Body of pancreas (tissue), 4 donors: Measurements from ENCODE around the gene LATS2. TPM values are rescaled to one million over a fixed set of nuclear protein-coding genes. Genes with fewer than 3 reads are reported as not detected.

Experiments
- ATAC-seq: fragments of 150-250 bp; one replicate; pipeline ENCODE4 v1.9.1; 2016
- DNase-seq, 4 donors: peaks; one replicate each; pipeline ENCODE4 v3.0.0-alpha.2; 2019
- H3K27ac ChIP-seq, 4 donors: fragments of 200-600 bp; sonication (generic); 1 replicate in 3 of 4; 2 replicates in 1 of 4; pipeline versions ENCODE4 v1.5.1 to v1.6.1; 2016 to 2019; ENCODE audit warnings: mild to moderate bottlenecking in 1 of 4, mixed read lengths in 1 of 4, moderate library complexity in 1 of 4
- H3K27me3 ChIP-seq, 2 donors: fragments of 200-600 bp; sonication (generic); one replicate each; pipeline ENCODE4 v1.6.0; 2016; ENCODE audit warnings: mild to moderate bottlenecking in 1 of 2
- H3K36me3 ChIP-seq, 2 donors: fragments of 200-600 bp; sonication (generic); replicated peaks in 1 of 2; 2 replicates each; pipeline ENCODE4 v1.5.1; 2016; ENCODE audit warnings: low read depth in 2 of 2; ENCODE audit not compliant: insufficient read depth in 1 of 2
- H3K4me1 ChIP-seq: fragments of 200-600 bp; sonication (generic); one replicate; pipeline ENCODE4 v1.6.0; 2016
- H3K4me3 ChIP-seq, 2 donors: fragments of 200-600 bp; sonication (generic); 1 replicate in 1 of 2; 2 replicates in 1 of 2; pipeline ENCODE4 v1.5.1; 2016 to 2019
- H3K9me3 ChIP-seq, 3 donors: fragments of 200-600 bp; sonication (generic); 1 replicate in 2 of 3; 2 replicates in 1 of 3; pipeline ENCODE4 v1.5.1; 2016
- POLR2A ChIP-seq, 3 donors: fragments of 450-650 bp; IDR thresholded peaks; one replicate each; pipeline ENCODE4 v1.6.1; 2016; ENCODE audit warnings: antibody characterized with exemption in 3 of 3, mild to moderate bottlenecking in 2 of 3
- WGBS, 2 donors: methylation state at CpG; one replicate each; pipeline ENCODE4 v1.1.5; 2017; 5-methylcytosine and 5-hydroxymethylcytosine counted together
- intact Hi-C: fragments of 100-400 bp; cut with DNase I; formaldehyde crosslinking; loops from one replicate; pipeline ENCODE4 v1.15.1; 2023
- total RNA-seq, 2 donors: library from RNA; depleted of rRNA; stranded (reverse); fragments of >200 nt; gene quantifications; one replicate each; pipeline ENCODE4 v1.1.0, GENCODE V29; 2016
- TF ChIP-seq, protein P1 (sequence below), 7 experiments: fragments of 450-650 bp in 4 of 7; fragments of 200-600 bp in 3 of 7; sonication (generic) in 3 of 7; IDR thresholded peaks; one replicate each; pipeline ENCODE4 v1.5.1; 2016 to 2019; ENCODE audit warnings: antibody characterized with exemption in 7 of 7

The LATS2 gene
- total RNA-seq, 2 donors from 2014 or later: 12.2 to 17.5 TPM

DNA sequence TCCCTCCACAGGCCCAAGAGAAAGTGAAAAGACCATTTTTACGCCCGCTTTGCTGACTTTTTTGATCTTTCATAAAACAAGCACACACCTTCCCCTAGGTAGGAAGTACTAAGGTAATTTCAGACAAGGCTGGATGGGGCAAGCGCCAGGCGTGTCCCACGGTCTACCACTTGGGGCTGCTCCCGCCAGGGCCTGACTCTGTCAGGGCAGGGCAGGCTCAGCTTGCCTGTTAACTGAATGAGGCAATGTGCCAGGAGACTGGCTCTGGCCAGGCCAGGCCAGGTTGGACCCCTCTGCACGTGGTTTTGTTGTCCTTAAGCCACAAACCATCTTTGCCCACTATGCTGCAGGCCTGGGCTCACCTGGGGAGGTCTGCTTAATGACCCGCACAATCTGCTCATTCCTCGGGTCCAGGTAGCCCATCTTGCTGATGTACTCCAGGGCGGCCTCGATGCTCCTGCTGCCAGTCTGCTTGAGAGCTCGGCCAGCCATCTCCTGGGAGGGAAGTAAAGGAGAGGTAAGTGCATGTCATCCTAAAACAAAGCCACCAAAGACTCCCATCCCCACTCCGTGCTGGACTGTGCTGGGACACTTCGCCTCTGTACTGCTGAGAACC is 70.4 kb downstream of the LATS2 start:
- no peak overlapping the region for H3K27ac ChIP-seq
- intact Hi-C loops: no loop called here
- WGBS, 2 donors: 93 to 97% methylated on average over 6 to 14 of the region's 14 CpGs
- no peaks in the 10 kb centered on the region for H3K27me3 ChIP-seq
- DNase-seq: no peak
- H3K36me3 ChIP-seq: no peaks in the 10 kb centered on the region
- H3K9me3 ChIP-seq: no peaks in the 10 kb centered on the region
- no peaks in the 10 kb centered on the region for H3K4me1 ChIP-seq
- ATAC-seq: no peak
- H3K4me3 ChIP-seq: no peak overlapping the region
- no peak for TF ChIP-seq POLR2A (IDR thresholded peaks at IDR 0.05)
- TF ChIP-seq, protein P1, sequence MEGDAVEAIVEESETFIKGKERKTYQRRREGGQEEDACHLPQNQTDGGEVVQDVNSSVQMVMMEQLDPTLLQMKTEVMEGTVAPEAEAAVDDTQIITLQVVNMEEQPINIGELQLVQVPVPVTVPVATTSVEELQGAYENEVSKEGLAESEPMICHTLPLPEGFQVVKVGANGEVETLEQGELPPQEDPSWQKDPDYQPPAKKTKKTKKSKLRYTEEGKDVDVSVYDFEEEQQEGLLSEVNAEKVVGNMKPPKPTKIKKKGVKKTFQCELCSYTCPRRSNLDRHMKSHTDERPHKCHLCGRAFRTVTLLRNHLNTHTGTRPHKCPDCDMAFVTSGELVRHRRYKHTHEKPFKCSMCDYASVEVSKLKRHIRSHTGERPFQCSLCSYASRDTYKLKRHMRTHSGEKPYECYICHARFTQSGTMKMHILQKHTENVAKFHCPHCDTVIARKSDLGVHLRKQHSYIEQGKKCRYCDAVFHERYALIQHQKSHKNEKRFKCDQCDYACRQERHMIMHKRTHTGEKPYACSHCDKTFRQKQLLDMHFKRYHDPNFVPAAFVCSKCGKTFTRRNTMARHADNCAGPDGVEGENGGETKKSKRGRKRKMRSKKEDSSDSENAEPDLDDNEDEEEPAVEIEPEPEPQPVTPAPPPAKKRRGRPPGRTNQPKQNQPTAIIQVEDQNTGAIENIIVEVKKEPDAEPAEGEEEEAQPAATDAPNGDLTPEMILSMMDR (IDR thresholded peaks at IDR 0.05): no peak

DNA sequence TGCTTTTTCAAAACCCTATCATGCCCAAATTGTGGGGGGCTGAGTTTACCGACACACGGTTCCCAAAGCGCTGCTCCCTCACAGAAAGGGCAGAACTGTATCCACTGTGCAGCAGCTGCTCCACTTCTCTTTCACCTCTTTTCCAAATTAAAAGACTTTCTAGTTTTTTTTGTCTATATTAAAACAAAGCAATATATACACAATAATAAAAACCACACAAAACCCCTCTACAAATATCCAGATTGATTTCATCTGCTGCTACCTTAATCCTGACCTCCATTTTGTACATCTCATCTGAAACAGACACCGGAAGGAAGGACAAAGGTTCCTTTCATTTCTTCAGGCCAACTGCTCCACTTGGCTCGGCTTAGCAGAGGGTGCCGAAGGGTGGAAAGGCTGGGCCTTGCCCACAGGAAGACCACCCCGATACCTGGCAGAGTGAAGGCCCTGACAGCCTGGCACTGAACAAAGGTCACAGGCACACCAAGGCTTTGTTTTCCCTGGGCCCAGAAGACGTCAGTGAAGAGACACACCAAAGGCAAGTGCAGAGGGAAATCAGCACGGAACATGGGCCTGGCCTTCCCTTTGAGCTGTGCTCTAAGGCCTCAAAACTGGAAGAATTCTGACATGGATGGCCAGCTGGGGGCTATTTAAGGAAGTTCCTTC is 71.6 kb downstream of the LATS2 start:
- no peak overlapping the region for H3K4me3 ChIP-seq
- no peaks in the 10 kb centered on the region for H3K4me1 ChIP-seq
- DNase-seq: no peak
- H3K9me3 ChIP-seq: no peaks in the 10 kb centered on the region
- 90 to 91% methylated on average over 8 to 9 of the region's 9 CpGs for WGBS, 2 donors
- TF ChIP-seq, protein P1 (IDR thresholded peaks at IDR 0.05): no peak
- TF ChIP-seq POLR2A (IDR thresholded peaks at IDR 0.05): no peak
- intact Hi-C loops: no loop called here
- ATAC-seq: no peak
- no peaks in the 10 kb centered on the region for H3K27me3 ChIP-seq
- H3K27ac ChIP-seq: peak overlapping the region in 1 of 4 donors; percentile 4
- no peaks in the 10 kb centered on the region for H3K36me3 ChIP-seq

DNA sequence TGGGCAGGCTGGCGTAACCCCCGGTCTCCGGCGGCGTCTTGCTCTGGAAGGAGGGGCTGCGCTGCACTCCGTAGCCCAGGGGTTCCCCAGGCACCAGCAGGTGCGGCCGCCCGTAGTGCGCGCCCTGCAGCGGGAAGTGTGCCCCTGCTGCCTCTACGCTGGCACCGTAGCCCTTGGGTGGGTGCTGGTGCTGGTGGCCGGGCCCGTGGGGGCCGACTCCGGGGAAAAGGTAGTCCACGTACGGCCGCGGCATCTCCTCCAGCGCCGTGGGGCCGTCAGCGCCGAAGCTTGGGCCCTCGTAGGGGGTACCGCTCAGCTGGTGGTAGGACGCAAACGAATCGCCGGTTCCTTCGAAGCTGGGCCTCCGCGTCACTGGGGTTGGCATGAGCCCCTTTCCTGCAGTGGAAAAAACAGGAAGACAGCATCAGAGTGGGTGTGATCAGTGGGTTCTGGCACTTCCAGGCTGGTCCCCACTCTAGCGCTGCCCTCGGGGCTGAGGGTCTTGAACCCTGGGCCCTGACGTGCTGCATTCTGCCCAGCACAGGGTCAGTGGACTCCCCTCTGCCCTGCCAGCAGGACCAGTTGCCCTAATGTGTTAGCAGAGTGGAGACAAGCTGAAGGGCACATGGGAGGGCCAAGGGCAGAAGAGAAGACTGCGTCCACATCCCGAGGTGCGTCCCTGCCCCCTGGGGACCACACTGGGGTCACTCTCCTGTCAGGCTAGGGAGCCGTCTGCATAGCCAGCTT is 72.3 kb downstream of the LATS2 start:
- no peaks in the 10 kb centered on the region for H3K27me3 ChIP-seq
- H3K4me1 ChIP-seq: no peaks in the 10 kb centered on the region
- intact Hi-C loops: no loop called here
- ATAC-seq: no peak
- no peak overlapping the region for H3K27ac ChIP-seq
- 84 to 94% methylated on average over 12 to 38 of the region's 44 CpGs for WGBS, 2 donors
- no peak overlapping the region for H3K4me3 ChIP-seq
- no peak for DNase-seq
- H3K36me3 ChIP-seq: no peaks in the 10 kb centered on the region
- TF ChIP-seq, protein P1 (IDR thresholded peaks at IDR 0.05): no peak
- TF ChIP-seq POLR2A (IDR thresholded peaks at IDR 0.05): no peak
- H3K9me3 ChIP-seq: no peaks in the 10 kb centered on the region

DNA sequence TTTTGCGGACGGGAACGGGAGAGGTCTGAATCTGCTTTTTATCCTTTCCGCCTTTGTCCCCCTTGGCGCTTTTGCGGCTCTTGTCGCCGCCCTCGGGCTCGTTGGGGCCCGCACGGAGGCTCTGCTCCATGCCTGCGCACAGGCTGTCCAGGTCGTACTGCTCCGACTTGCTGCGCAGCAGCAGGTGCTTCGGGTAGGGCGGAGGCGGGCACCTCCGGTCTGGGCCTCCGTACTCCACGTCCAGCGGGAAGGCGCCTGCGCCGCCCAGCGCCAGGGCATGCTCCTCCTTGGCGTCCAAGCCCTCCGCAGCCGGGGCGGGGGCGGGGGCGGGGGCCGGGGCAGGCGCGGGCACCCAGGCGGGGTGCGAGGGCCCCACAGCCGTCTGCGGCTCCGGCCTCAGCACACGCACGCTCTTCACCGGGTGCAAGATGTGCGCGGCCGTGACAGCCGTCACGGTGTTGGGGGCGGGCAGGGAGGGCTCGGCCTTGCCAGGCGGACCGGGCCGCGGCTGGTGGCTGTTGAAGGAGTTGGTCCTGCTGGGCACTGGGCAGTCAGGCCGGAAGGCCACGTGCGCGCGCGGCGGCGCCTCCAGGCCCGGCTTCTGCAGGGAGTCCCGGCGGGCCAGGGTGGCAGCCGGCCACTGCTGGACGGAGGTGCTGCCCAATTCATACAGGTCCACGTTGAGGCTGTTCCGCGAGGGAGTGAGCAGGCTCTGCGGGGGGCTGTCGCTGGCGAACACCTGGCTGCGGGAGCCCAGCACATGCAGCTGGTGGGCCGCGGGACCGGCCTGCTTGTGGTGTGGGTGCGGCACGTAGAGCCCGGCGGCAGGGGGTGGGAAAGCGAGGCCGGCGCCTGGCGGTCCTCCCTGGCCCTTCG is 73.1 kb downstream of the LATS2 start:
- no peaks in the 10 kb centered on the region for H3K4me1 ChIP-seq
- no peak for TF ChIP-seq POLR2A (IDR thresholded peaks at IDR 0.05)
- TF ChIP-seq, protein P1 (IDR thresholded peaks at IDR 0.05): no peak
- no peak overlapping the region for H3K4me3 ChIP-seq
- no peak for ATAC-seq
- 98% methylated on average over 20 to 73 of the region's 87 CpGs for WGBS, 2 donors
- H3K9me3 ChIP-seq: no peaks in the 10 kb centered on the region
- no peaks in the 10 kb centered on the region for H3K27me3 ChIP-seq
- H3K36me3 ChIP-seq: peaks cover 0 to 3% of the 10 kb centered on the region in 2 donors
- H3K27ac ChIP-seq: no peak overlapping the region
- no peak for DNase-seq
- intact Hi-C loops: no loop called here
